ENCODE results near the gene AMFR.

DNA sequence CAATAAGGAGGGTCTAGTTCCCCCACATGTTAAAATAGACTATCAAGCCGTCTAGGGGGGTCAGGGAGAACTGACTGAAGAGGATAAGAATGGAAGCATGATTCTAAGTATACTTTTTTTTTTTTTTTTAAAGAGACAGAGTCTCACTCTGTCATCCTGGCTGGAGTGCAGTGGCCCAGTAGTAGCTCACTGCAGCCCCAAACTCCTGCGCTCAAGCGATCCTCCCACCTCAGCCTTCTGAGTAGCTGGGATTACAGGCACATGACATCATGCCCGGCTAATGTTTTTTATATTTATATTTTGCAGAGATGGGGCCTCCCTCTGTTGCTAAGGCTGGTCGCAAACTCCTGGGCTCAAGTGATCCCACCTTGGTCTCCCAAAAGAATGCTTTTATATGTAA, 14.2 kb downstream of the AMFR start:
- TF ChIP-seq, protein P1, sequence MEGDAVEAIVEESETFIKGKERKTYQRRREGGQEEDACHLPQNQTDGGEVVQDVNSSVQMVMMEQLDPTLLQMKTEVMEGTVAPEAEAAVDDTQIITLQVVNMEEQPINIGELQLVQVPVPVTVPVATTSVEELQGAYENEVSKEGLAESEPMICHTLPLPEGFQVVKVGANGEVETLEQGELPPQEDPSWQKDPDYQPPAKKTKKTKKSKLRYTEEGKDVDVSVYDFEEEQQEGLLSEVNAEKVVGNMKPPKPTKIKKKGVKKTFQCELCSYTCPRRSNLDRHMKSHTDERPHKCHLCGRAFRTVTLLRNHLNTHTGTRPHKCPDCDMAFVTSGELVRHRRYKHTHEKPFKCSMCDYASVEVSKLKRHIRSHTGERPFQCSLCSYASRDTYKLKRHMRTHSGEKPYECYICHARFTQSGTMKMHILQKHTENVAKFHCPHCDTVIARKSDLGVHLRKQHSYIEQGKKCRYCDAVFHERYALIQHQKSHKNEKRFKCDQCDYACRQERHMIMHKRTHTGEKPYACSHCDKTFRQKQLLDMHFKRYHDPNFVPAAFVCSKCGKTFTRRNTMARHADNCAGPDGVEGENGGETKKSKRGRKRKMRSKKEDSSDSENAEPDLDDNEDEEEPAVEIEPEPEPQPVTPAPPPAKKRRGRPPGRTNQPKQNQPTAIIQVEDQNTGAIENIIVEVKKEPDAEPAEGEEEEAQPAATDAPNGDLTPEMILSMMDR (IDR thresholded peaks at IDR 0.05): no peak
- no peak for TF ChIP-seq POLR2A (IDR thresholded peaks at IDR 0.05)

Data from right lobe of liver (tissue), 4 donors.